Mucosa of descending colon (tissue), 3 donors: ENCODE results near the gene MAST4. TPM values are rescaled to one million over a fixed set of nuclear protein-coding genes. Genes with fewer than 3 reads are reported as not detected.

ENCODE experiments used
- ATAC-seq: fragments of 200-7000 bp; cut with Tn5 transposase; one replicate; pipeline ENCODE4 v1.9.1; 2020; ENCODE audit warnings: mild to moderate bottlenecking, moderate library complexity
- DNase-seq, 3 donors: peaks; one replicate each; pipeline ENCODE4 v3.0.0-alpha.2; 2020
- H3K36me3 ChIP-seq: fragments of 200-600 bp; one replicate; pipeline ENCODE4 v1.8.0; 2021; ENCODE audit warnings: low read depth, mild to moderate bottlenecking
- H3K4me1 ChIP-seq: fragments of 200-600 bp; one replicate; pipeline ENCODE4 v1.8.0; 2021; ENCODE audit warnings: low read depth, mild to moderate bottlenecking
- H3K4me3 ChIP-seq: fragments of 200-600 bp; one replicate; pipeline ENCODE4 v1.8.0; 2021; ENCODE audit warnings: mild to moderate bottlenecking
- H3K9me3 ChIP-seq: fragments of 200-600 bp; one replicate; pipeline ENCODE4 v1.8.0; 2021; ENCODE audit warnings: mild to moderate bottlenecking
- intact Hi-C, 2 donors: fragments of 100-400 bp; cut with DNase I in 1 of 2; cut with micrococcal nuclease in 1 of 2; formaldehyde crosslinking; loops; one replicate each; pipeline versions ENCODE4 v1.11.0 to v1.11.1; 2022; cut with DNase I, micrococcal nuclease
- total RNA-seq, 3 donors: library from RNA; stranded (reverse); fragmentation: NEBNext Ultra II Directional in 2 of 3; extraction: Animal tissue kit (Norgen Biotek cat#: 25700) in 2 of 3; gene quantifications; one replicate each; pipeline versions ENCODE4 v1.2.1 to v1.2.4, GENCODE V29; 2021 to 2023
- TF ChIP-seq, protein P1 (sequence below): fragments of 200-600 bp; IDR thresholded peaks from one replicate; pipeline ENCODE4 v1.8.0; 2022; ENCODE audit warnings: antibody characterized with exemption, mild to moderate bottlenecking
- donor health status: DM: no; HTN: no; CAD: no; lungs with moderate emphysema.
- donor health status: DM: no; HTN: no; CAD: no.
- donor health status: DM: no; HTN: yes; CAD: no.

MAST4 gene
- total RNA-seq, 3 donors from 2014 or later = 16.2 to 34.0 (median 22.5) TPM

GRCh38 chr5:66933066-66933465 lies 336.9 kb downstream of the MAST4 start:
- Histone ChIP-seq H3K36me3 (no peaks in the 10 kb centered on the region), H3K9me3 (no peaks in the 10 kb centered on the region), H3K4me3 (no peak overlapping the region), H3K4me1 (no peaks in the 10 kb centered on the region)
- intact Hi-C loops = no loop called here
- no peak for DNase-seq
- TF ChIP-seq, protein P1, sequence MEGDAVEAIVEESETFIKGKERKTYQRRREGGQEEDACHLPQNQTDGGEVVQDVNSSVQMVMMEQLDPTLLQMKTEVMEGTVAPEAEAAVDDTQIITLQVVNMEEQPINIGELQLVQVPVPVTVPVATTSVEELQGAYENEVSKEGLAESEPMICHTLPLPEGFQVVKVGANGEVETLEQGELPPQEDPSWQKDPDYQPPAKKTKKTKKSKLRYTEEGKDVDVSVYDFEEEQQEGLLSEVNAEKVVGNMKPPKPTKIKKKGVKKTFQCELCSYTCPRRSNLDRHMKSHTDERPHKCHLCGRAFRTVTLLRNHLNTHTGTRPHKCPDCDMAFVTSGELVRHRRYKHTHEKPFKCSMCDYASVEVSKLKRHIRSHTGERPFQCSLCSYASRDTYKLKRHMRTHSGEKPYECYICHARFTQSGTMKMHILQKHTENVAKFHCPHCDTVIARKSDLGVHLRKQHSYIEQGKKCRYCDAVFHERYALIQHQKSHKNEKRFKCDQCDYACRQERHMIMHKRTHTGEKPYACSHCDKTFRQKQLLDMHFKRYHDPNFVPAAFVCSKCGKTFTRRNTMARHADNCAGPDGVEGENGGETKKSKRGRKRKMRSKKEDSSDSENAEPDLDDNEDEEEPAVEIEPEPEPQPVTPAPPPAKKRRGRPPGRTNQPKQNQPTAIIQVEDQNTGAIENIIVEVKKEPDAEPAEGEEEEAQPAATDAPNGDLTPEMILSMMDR = no peak
- no peak for ATAC-seq

DNA sequence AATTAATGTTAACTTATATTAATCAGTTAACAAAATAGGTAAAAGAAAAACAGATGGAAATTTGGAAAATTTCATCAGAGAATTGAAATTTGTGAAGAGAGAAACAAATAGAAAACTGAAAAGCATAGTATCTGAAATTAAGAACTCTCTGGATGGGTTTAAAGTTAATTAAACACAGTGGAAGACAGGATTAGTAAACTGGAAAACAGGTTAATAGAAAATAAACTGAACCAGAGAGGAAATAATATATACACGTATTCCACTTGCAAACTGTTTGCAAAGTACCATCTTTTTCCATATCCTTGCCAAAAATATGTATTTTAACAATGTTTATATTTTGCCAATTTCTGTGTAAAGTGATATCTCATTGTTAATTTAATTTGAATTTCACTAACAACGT lies 342.9 kb downstream of the MAST4 start:
- Histone ChIP-seq H3K9me3 (no peaks in the 10 kb centered on the region), H3K36me3 (no peaks in the 10 kb centered on the region), H3K4me1 (no peaks in the 10 kb centered on the region), H3K4me3 (no peak overlapping the region)
- intact Hi-C loops = no loop called here
- no peak for DNase-seq
- no peak for ATAC-seq
- TF ChIP-seq, protein P1 = no peak

DNA sequence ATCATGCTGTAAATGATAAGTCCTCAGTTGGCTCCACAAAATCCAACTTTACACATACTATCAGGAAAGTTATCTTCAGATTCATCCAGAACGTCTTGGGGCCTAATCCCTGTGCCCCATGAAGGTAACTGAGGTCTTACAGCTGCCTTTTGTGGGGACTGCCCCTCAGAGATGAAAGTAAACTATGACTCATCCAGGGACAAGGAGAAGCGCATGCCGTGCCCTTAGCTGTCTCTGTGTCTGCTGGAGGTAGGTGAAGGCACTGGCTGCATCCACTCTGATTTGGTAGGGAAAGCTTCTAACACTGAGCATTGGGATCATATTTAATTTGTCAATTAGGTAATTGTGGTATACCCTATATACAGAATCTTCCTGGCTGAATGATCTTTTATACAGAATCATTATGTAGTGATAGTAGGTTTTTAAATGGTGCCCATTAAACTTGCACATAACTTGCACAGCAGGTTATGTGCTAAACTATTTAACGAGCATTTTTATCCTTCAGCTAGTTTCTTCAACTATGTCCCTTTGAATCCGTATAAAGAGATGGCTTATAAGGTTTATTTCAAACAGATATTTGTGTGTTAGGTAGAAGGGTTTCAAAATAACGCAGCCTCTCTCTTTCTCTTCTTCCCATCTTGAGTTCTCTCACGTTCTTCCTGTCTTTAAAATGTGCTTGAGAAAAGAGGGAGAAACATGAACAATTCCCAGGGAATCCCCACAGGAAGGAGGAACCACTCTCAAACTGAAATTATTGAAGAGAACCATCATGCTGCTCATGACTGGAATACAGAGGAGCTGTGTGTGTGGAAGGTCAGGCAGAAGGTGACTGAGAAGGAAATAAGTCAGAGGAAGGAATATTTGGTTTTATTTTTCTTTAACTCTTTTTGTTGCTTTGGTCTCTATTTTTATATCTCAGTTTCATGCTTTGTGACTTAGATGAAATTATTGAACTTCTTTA lies 349.5 kb downstream of the MAST4 start:
- TF ChIP-seq, protein P1 = no peak
- H3K4me1 ChIP-seq = no peaks in the 10 kb centered on the region
- no peak for DNase-seq
- H3K9me3 ChIP-seq = no peaks in the 10 kb centered on the region
- intact Hi-C loops = no loop called here
- ATAC-seq = no peak
- no peaks in the 10 kb centered on the region for H3K36me3 ChIP-seq
- H3K4me3 ChIP-seq = no peak overlapping the region

GRCh38 chr5:66947458-66947857 lies 351.3 kb downstream of the MAST4 start:
- TF ChIP-seq, protein P1 = no peak
- no peaks in the 10 kb centered on the region for H3K9me3 ChIP-seq
- DNase-seq = no peak
- intact Hi-C loops = no loop called here
- no peak overlapping the region for H3K4me3 ChIP-seq
- ATAC-seq = no peak
- H3K4me1 ChIP-seq = no peaks in the 10 kb centered on the region
- no peaks in the 10 kb centered on the region for H3K36me3 ChIP-seq

DNA sequence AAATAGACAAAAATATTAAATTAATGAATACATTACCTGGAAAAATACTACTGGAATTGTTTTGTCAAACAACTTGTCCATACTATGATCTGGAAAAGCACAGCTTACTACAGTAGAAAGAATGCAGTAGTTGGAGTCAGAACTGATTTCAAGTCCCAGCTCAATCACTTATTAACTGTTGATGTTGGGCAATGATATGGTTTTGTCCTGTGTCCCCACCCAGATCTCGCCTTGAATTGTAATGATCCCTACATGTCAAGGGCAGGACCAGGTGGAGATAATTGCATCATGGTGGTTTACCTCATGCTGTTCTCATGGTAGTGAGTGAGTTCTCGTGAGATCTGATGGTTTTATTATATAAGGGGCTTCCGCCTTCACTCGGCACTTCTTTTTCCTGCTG lies 352.9 kb downstream of the MAST4 start:
- intact Hi-C loops = no loop called here
- DNase-seq = no peak
- Histone ChIP-seq H3K4me1 (no peaks in the 10 kb centered on the region), H3K4me3 (no peak overlapping the region), H3K9me3 (no peaks in the 10 kb centered on the region), H3K36me3 (no peaks in the 10 kb centered on the region)
- TF ChIP-seq, protein P1 = no peak
- ATAC-seq = no peak
